Inflammatory macrophage treated with lipopolysaccharide for 4 hours (primary cell): Measurements from ENCODE around the gene CYP24A1.
"Not testable (repeated sequence)": the region's sequence is repeated elsewhere in the genome, so short reads cannot be mapped to it uniquely, and the experiment has no call there.

Experiments
- DNase-seq: peaks from one replicate; pipeline ENCODE4 v3.0.0-alpha.2; 2020

Gene CYP24A1

GRCh38 chr20:54132612-54133433 is 41.0 kb downstream of the CYP24A1 start:
- DNase-seq = peak; percentile 98

- DNase-seq = no peak
Observed at GRCh38 chr20:54131675-54132611, 41.8 kb downstream of the CYP24A1 start.

DNA sequence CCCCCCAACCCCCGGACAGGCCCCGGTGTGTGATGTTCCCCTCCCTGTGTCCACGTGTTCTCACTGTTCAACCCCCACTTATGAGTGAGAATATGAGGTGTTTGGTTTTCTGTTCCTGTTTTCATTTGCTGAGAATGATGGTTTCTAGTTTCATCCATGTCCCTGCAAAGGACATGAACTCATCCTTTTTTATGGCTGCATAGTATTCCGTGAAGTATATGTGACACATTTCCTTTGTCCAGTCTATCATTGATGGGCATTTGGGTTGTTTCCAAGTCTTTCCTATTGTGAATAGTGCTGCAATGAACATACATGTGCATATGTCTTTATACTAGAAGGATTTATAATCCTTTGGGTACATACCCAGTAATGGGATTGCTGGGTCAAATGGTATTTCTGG is 42.7 kb downstream of the CYP24A1 start:
- DNase-seq = peak; percentile 13

DNA sequence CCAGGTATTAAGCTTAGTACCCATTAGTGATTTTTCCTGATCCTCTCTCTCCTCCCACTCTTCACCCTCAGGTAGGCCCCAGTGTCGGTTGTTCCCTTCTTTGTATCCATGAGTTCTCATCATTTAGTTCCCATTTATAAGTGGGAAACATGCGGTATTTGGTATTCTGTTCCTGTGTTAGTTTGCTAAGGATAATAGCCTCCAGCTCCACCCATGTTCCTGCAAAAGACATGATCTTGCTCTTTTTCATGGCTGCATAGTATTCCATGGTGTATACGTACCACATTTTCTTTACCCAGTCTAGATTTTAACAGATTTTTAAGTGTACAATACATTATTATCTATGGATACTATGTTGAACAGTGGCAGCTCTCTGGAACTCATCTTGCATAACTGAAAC is 44.4 kb downstream of the CYP24A1 start:
- no peak for DNase-seq

DNA sequence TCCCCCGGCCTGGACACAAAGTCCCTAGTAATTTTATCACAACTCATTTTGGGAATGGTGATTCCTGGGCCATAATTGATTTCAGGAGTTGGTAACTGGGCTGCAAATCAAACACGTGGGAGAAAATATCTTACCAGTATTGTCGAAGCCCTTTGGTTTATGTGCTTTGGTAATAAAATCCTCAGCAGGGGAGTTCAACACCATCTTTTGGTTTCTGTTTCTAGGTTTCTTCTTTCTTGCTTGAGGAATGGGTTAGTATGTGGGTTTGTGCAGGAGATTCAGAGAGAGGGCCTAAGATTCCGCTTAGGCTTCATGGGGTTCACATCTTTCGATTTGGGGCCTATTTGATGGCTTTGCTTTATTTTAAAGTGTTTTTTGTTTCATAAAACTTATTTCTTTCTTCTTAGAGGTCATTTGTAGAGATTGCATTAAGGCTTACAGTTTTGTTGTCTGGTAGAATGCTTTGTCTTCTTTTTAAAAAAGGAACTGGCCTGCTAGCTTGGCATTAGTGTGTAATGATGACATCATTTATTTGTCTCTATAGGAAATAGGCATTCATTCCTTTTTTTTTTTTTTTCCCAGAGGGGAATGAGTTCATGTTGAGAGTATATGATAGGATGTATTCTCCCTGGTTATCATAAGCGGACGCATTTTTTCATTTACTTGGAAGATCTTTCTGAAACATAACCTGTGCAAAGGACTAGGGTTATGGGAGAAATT is 45.8 kb downstream of the CYP24A1 start:
- peak; percentile 72 for DNase-seq

- no peak for DNase-seq
Observed at GRCh38 chr20:54126806-54127655, 46.8 kb downstream of the CYP24A1 start.

DNA sequence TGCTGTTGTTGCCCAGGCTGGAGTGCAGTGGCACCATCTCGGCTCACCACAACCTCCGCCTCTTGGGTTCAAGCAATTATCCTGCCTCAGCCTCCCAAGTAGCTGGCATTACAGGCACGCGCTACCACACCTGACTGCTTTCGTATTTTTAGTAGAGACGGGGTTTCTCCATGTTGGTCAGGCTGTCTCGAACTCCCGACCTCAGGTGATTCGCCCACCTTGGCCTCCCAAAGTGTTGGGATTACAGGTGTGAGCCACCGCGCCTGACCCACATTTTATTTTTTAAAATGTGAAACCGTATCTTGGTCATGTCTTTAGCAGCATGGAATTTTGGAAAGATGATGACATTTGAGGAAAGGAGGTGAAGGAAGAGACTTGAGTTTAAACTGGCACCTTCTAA is 47.5 kb downstream of the CYP24A1 start:
- DNase-seq = not testable (repeated sequence)

DNA sequence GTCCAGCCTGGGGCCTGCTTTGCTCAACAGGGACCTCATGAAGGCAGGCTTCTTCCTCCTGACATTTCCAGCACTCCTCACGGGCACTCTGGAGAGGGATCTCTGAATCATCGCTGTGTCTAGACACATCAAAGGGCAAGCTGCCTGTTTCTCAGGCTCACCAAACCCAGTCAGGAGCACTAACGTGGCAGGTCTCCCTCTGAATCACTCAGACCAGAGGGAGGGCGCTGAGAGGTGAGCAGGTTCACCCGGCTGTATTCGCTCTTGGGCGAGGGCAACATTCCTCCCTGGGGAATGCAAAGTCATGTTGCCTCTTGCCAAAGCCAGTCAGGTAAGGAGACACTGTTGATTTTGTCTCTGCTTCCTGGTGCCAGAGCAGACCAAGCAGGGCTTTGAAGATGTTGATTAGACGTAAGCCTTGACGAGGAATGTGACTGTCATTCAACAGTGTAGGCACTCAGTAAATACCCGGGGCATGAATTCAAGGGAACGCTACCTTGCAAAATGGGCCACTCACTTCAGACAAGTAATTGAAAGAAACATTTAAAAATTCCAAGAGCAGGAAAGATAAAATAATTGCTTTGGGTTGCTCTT is 50.1 kb downstream of the CYP24A1 start:
- DNase-seq = peak; percentile 67

GRCh38 chr20:54122681-54123586 is 50.9 kb downstream of the CYP24A1 start:
- no peak for DNase-seq

GRCh38 chr20:54122189-54122588 is 51.6 kb downstream of the CYP24A1 start:
- DNase-seq = peak; percentile 84

DNA sequence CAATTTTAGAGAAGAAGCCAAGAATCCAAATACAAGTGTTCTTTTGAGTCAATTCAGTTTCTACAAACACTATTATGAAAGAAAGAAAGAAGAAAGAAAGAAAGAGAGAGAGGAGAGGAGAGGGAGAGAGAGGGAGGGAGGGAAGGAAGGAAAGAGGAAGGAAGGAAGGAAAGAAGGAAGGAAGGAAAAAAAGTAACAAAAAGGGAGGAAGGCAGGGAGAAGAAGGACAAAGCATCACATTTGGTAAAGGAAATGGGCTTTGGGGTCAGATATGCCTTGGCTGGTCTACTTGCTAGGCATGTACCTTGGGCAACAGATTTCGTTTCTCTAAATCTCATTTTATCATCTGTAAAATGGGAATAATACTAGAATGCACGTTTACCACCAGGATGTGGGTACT is 54.0 kb downstream of the CYP24A1 start:
- no peak for DNase-seq

- DNase-seq = no peak
Observed at GRCh38 chr20:54118220-54119001, 55.4 kb downstream of the CYP24A1 start.

- no peak for DNase-seq
Observed at GRCh38 chr20:54116550-54117235, 57.1 kb downstream of the CYP24A1 start.

DNA sequence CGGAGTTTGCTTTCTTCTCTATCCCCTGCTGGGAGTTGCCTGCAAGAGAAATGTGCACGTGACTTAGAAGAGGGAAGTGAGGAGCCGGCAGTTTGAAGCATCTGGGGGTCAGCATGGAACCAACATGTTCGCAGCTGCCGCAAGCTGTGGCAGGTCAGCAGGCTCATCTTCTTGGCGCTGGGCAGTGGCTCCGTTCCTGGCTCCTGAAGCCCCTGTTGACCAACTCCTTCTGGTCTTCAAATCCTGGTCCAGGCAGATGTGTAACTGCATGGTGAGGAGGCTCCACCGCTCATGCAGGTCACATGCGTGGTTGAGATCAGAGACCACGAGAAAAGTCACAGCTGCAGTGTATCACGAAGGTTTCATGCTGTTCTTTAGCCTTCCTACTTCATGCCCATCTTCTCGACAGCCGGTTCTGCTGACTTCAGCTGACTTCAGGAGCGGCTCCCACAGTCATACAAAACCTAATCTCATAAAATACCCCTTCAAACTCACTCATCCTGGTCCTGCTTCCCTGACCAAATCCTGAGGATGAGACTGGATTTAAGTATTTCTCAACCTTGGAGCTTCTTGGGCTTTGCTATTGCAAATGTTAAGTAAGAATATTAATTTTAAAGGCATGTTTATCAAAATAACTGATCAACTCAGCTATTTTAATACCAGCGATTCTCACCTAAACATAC is 58.5 kb downstream of the CYP24A1 start:
- peak; percentile 48 for DNase-seq

DNA sequence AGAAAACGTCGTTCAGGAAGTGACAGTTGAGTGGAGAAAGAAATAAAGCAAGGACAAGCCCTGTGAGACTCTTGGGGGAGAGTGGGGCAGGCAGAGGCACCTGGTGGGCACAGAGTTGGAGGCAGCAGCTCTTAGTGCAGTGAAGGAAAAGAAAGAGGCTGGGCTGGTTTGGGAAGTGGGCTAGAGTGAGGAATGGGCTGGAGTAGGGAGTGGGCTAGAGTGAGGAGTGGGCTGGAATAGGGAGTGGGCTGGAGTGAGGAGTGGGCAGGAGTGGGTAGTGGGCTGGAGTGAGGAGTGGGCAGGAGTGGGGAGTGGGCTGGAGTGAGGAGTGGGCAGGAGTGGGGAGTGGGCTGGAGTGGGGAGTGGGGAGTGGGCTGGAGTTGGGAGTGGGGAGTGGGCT is 59.7 kb downstream of the CYP24A1 start:
- no peak for DNase-seq

DNA sequence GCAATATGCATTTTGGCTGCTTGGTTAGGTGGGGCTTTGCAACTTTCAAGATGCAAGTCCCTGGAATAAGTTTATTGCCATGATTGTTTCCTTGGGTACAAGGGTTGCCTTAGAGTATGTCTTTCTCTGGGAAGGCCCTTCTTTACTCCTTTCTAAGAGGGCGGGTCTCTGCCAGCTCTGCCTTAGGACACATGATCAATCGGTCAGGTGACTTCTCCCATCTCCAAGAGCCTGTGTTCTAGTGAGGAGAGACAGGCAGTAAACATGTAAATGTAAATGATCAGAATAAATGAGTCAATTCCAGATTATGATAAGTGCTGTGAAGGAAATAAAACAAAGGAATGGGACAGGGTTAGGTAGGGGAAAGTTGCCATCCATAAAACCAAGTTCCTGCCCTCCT is 60.2 kb downstream of the CYP24A1 start:
- no peak for DNase-seq

GRCh38 chr20:54112221-54112884 is 61.4 kb downstream of the CYP24A1 start:
- DNase-seq = no peak

- DNase-seq = no peak
Observed at GRCh38 chr20:54111460-54111859, 62.3 kb downstream of the CYP24A1 start.
